ENCODE measurements around the gene CNOT9. TPM values are rescaled to one million over a fixed set of nuclear protein-coding genes. Genes with fewer than 3 reads are reported as not detected.

Gene CNOT9
- total and polyA plus RNA-seq, 10 of the 15 experiments (the other 5 are each of a cell fraction or from before 2014, with no cell fraction given), result 51.0 to 172 (median 98.2) TPM

DNA sequence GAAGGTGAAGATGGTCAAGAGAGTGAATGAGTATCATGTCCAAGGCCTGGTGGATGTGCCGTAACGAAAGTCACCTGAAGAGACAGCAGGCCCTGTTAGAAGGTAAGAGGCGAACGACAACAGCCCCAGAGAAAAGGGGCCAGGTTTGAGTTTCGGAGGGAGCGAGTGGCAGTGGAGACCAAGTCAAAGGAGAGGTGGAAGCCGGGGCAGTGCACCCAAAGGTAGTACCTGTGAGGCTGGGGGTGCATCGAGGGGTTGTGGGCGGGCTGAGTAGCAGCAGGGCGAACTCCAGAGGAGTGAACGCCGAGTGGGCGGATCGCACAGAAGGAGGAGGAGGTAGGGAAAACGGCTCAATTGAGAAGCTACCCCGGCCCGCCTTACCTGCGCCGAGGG, 846 bp upstream of the CNOT9 start (continued):
- TF ChIP-seq CUX1 (IDR thresholded peaks at IDR 0.05; ENCODE audit: insufficient replicate concordance, low read depth, low read length) (no peak), CBX3 (IDR thresholded peaks at IDR 0.05; ENCODE audit: borderline replicate concordance, low read depth) (no peak), ZBTB4 (CRISPR knock-in tag; IDR thresholded peaks at IDR 0.05) (no peak), ZNF24 (IDR thresholded peaks at IDR 0.05) (no peak), SIN3A (IDR thresholded peaks at IDR 0.05; ENCODE audit: low read depth, low read length) (0 out of 2 replicates have a peak, but pooled peaks have one; percentile 47), ZBED1 (IDR thresholded peaks at IDR 0.05; ENCODE audit: borderline replicate concordance) (no peak)

Data from GM12878 (cell line).